A549 (cell line): ENCODE results near the gene NLRC3. TPM values are rescaled to one million over a fixed set of nuclear protein-coding genes. Genes with fewer than 3 reads are reported as not detected.

Experiments used
- ATAC-seq, 2 experiments: fragments of 200-7000 bp in 1 of 2; fragments of >200 bp in 1 of 2; cut with Nextera tagmentation in 1 of 2; cut with Tn5 transposase in 1 of 2; 3 replicates each; pipeline versions ENCODE4 v1.8.0 to v1.9.1; 2018 to 2020; ENCODE audit warnings: mild to moderate bottlenecking in 1 of 2, moderate library complexity in 1 of 2
- CTCF ChIA-PET: fragments of 300-600 bp; sonication (Branson Sonifier 250); formaldehyde crosslinking; extraction: SDS; loops from one replicate; lab custom pipeline; 2021; ENCODE audit warnings: antibody characterized with exemption, inconsistent platforms; lab: Yijun Ruan, JAX
- POLR2A ChIA-PET: fragments of 350-600 bp; formaldehyde crosslinking; extraction: SDS; loops from one replicate; lab custom pipeline; 2021; ENCODE audit warnings: antibody characterized with exemption, inconsistent platforms; lab: Yijun Ruan, JAX
- DNase-seq, 2 experiments: peaks; one replicate each; pipeline versions ENCODE4 v3.0.0 to v3.0.0-alpha.2; 2011 to 2016; ENCODE audit warnings: low read depth in 1 of 2, low spot score in 1 of 2
- FAIRE-seq: peaks from 2 replicates; lab custom pipeline; 2011; peaks lifted over from hg19 to GRCh38; lab: Jason Lieb, UNC
- H3K27ac ChIP-seq, 2 experiments: fragments of >200 bp; sonication (Bioruptor Twin); formaldehyde crosslinking; 3 replicates each; pipeline ENCODE4 v1.5.1; 2016 to 2017
- H3K4me1 ChIP-seq: fragments of >200 bp; sonication (Bioruptor Twin); formaldehyde crosslinking; 3 replicates; pipeline ENCODE4 v1.6.1; 2016
- H3K4me2 ChIP-seq: fragments of >200 bp; sonication (Bioruptor Twin); formaldehyde crosslinking; 3 replicates; pipeline ENCODE4 v1.6.1; 2016
- H3K4me3 ChIP-seq: fragments of >200 bp; sonication (Bioruptor Twin); formaldehyde crosslinking; 3 replicates; pipeline ENCODE4 v1.5.1; 2016
- H3K9me3 ChIP-seq: fragments of >200 bp; sonication (Bioruptor Twin); formaldehyde crosslinking; 3 replicates; pipeline ENCODE4 v1.6.1; 2016
- BHLHE40 ChIP-seq: IDR thresholded peaks from 2 replicates; pipeline ENCODE4 v1.6.1; 2012; ENCODE audit warnings: low read depth, low read length, inconsistent platforms
- CBX8 ChIP-seq: fragments of 200-600 bp; sonication (generic); IDR thresholded peaks from 2 replicates; pipeline ENCODE4 v1.6.1; 2016
- CEBPB ChIP-seq, 2 experiments: fragments of >200 bp in 1 of 2; sonication (Bioruptor Twin) in 1 of 2; formaldehyde crosslinking in 1 of 2; IDR thresholded peaks; 2 replicates each; pipeline ENCODE4 v1.6.1; 2012 to 2016
- CHD4 ChIP-seq: fragments of 200-600 bp; sonication (generic); IDR thresholded peaks from 2 replicates; pipeline ENCODE4 v1.6.1; 2016; ENCODE audit warnings: antibody characterized with exemption, mild to moderate bottlenecking, borderline replicate concordance
- E2F6 ChIP-seq: IDR thresholded peaks from 2 replicates; pipeline ENCODE4 v1.6.1; 2012; ENCODE audit warnings: low read depth, borderline replicate concordance
- EHMT2 ChIP-seq: fragments of 200-600 bp; sonication (generic); IDR thresholded peaks from 2 replicates; pipeline ENCODE4 v1.6.1; 2016; ENCODE audit warnings: antibody characterized with exemption, low read depth, mild to moderate bottlenecking, moderate library complexity
- EP300 ChIP-seq, 2 experiments: fragments of >200 bp; sonication (Bioruptor Twin); formaldehyde crosslinking; IDR thresholded peaks; 2 replicates in 1 of 2; 3 replicates in 1 of 2; pipeline ENCODE4 v1.6.1; 2016 to 2017
- FOSL2 ChIP-seq, 2 experiments: fragments of 450-650 bp in 1 of 2; fragments of >200 bp in 1 of 2; sonication (Bioruptor Twin) in 1 of 2; formaldehyde crosslinking; IDR thresholded peaks; 2 replicates each; pipeline versions ENCODE4 v1.5.0 to v1.6.1; 2016 to 2020; ENCODE audit warnings: mild to moderate bottlenecking in 1 of 2, moderate library complexity in 1 of 2
- HOXB5 ChIP-seq: fragments of 250-450 bp; sonication (Bioruptor Pico); IDR thresholded peaks from 2 replicates; pipeline ENCODE4 v1.5.0; 2020; ENCODE audit warnings: mild to moderate bottlenecking, moderate library complexity
- KDM5A ChIP-seq: fragments of 200-600 bp; sonication (generic); IDR thresholded peaks from 2 replicates; pipeline ENCODE4 v1.6.1; 2016; ENCODE audit warnings: antibody characterized with exemption, mild to moderate bottlenecking
- MAFK ChIP-seq: fragments of 450-650 bp; IDR thresholded peaks from 2 replicates; pipeline ENCODE4 v1.6.1; 2014; ENCODE audit not compliant: partially characterized antibody
- MAZ ChIP-seq: fragments of 150-350 bp; IDR thresholded peaks from 2 replicates; pipeline ENCODE4 v1.6.1; 2014; ENCODE audit warnings: antibody characterized with exemption, low read depth, low read length, borderline replicate concordance
- NPAS2 ChIP-seq: fragments of 250-450 bp; sonication (Bioruptor Pico); IDR thresholded peaks from 2 replicates; pipeline ENCODE4 v1.8.0; 2022; ENCODE audit warnings: mild to moderate bottlenecking, moderate library complexity, borderline replicate concordance
- PBX3 ChIP-seq: IDR thresholded peaks from 2 replicates; pipeline ENCODE4 v1.6.1; 2012
- RAD21 ChIP-seq, 2 experiments: fragments of >200 bp in 1 of 2; sonication (Bioruptor Twin) in 1 of 2; formaldehyde crosslinking in 1 of 2; IDR thresholded peaks in 1 of 2; conservative IDR thresholded peaks in 1 of 2; 2 replicates in 1 of 2; 3 replicates in 1 of 2; pipeline ENCODE4 v1.6.1; 2012 to 2018; ENCODE audit warnings: inconsistent platforms in 1 of 2
- SREBF2 ChIP-seq: fragments of 450-650 bp; IDR thresholded peaks from 2 replicates; pipeline ENCODE4 v1.6.1; 2014; ENCODE audit warnings: mild to moderate bottlenecking, moderate library complexity
- USF2 ChIP-seq: fragments of 450-650 bp; IDR thresholded peaks from 2 replicates; pipeline ENCODE4 v1.6.1; 2014; ENCODE audit warnings: antibody characterized with exemption
- WGBS: methylation state at CpG from one replicate; pipeline ENCODE4 v1.1.6; 2017; ENCODE audit errors: missing lambda C conversion rate; 5-methylcytosine and 5-hydroxymethylcytosine counted together
- polyA plus RNA-seq, 4 experiments: library from polyadenylated mRNA; depleted of rRNA in 3 of 4; stranded (reverse); fragments of >200 nt; fragmentation: RNase III in 1 of 4; extraction: RNeasy Plus Mini Kit Qiagen cat#74134 plus additional on column Dnase treatment in 1 of 4; gene quantifications; 2 replicates in 3 of 4; 3 replicates in 1 of 4; pipeline ENCODE4 v1.2.3, GENCODE V29; 2011 to 2017
- TF ChIP-seq, protein P1 (sequence below): fragments of 250-450 bp; sonication (Bioruptor Pico); IDR thresholded peaks from 2 replicates; pipeline ENCODE4 v1.5.0; 2021; ENCODE audit warnings: mild to moderate bottlenecking, moderate library complexity, borderline replicate concordance
- TF ChIP-seq, protein P2 (sequence below): fragments of >200 bp; sonication (Bioruptor Twin); formaldehyde crosslinking; IDR thresholded peaks from 3 replicates; pipeline ENCODE4 v1.5.1; 2016
- TF ChIP-seq, protein P3 (sequence below): fragments of 150-350 bp; IDR thresholded peaks from 2 replicates; pipeline ENCODE4 v1.6.1; 2014; ENCODE audit warnings: low read depth, mild to moderate bottlenecking, low read length

Gene NLRC3
- polyA plus RNA-seq, 2 of the 4 experiments (the other 2 are of a cell fraction) = 0.04 TPM; not detected in 1

- no peak for TF ChIP-seq EHMT2
- no peak for TF ChIP-seq USF2
- no peak for TF ChIP-seq PBX3
Observed at GRCh38 chr16:3509470-3509928, 67.7 kb downstream of the NLRC3 start (continued).

GRCh38 chr16:3508736-3509135 lies 68.5 kb downstream of the NLRC3 start:
- FAIRE-seq = no peak
- H3K4me3 ChIP-seq = no peak overlapping the region
- WGBS = 88% methylated on average over 7 of the region's 7 CpGs
- no peak for TF ChIP-seq PBX3
- TF ChIP-seq, protein P1, sequence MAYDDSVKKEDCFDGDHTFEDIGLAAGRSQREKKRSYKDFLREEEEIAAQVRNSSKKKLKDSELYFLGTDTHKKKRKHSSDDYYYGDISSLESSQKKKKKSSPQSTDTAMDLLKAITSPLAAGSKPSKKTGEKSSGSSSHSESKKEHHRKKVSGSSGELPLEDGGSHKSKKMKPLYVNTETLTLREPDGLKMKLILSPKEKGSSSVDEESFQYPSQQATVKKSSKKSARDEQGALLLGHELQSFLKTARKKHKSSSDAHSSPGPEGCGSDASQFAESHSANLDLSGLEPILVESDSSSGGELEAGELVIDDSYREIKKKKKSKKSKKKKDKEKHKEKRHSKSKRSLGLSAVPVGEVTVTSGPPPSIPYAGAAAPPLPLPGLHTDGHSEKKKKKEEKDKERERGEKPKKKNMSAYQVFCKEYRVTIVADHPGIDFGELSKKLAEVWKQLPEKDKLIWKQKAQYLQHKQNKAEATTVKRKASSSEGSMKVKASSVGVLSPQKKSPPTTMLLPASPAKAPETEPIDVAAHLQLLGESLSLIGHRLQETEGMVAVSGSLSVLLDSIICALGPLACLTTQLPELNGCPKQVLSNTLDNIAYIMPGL (CRISPR knock-in tag) = no peak
- no peak for TF ChIP-seq KDM5A
- TF ChIP-seq E2F6 = no peak
- no peak for TF ChIP-seq USF2
- no peak for TF ChIP-seq MAFK
- TF ChIP-seq BHLHE40 = no peak
- TF ChIP-seq, protein P2, sequence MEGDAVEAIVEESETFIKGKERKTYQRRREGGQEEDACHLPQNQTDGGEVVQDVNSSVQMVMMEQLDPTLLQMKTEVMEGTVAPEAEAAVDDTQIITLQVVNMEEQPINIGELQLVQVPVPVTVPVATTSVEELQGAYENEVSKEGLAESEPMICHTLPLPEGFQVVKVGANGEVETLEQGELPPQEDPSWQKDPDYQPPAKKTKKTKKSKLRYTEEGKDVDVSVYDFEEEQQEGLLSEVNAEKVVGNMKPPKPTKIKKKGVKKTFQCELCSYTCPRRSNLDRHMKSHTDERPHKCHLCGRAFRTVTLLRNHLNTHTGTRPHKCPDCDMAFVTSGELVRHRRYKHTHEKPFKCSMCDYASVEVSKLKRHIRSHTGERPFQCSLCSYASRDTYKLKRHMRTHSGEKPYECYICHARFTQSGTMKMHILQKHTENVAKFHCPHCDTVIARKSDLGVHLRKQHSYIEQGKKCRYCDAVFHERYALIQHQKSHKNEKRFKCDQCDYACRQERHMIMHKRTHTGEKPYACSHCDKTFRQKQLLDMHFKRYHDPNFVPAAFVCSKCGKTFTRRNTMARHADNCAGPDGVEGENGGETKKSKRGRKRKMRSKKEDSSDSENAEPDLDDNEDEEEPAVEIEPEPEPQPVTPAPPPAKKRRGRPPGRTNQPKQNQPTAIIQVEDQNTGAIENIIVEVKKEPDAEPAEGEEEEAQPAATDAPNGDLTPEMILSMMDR = no peak
- no peak for TF ChIP-seq CEBPB (IDR thresholded peaks at IDR 0.05)
- TF ChIP-seq, all 56 proteins: peak for 0
- ChIA-PET CTCF (no interaction called here), POLR2A (no interaction called here)
- no peak for ATAC-seq
- H3K27ac ChIP-seq = no peak overlapping the region
- H3K4me1 ChIP-seq = 0 out of 3 replicates have a peak, but pooled peaks cover under 1% of the 10 kb centered on the region
- no peaks in the 10 kb centered on the region for H3K9me3 ChIP-seq
- no peak for DNase-seq
- H3K4me2 ChIP-seq = no peak overlapping the region

DNA sequence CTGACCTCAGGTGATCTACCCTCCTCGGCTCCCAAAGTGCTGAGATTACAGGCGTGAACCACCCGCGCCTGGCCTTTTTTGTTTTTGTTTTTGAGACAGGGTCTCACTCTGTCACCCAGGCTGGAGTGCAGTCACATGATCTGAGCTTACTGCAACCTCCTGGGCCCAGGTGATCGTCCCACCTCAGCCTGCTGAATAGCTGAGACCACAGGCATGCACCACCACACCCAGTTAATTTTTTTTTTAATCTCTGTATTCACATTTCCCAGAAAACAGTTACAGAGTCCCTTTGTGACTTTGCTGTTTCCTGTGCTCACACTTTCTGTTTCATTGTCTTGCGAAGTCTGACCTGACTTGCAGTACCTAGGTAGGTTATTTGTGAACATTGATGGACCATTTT lies 73.7 kb downstream of the NLRC3 start:
- CTCF ChIA-PET = interaction anchor here (0.6 kb wide), 1 partner anchor 827 kb away, joined by 3 read pairs; no protein-coding TSS in a partner anchor
- no peaks in the 10 kb centered on the region for H3K9me3 ChIP-seq
- no peak overlapping the region for H3K4me3 ChIP-seq
- peaks cover 7% of the 10 kb centered on the region; the same call in 1 of the 3 replicates for H3K4me1 ChIP-seq
- TF ChIP-seq FOSL2 (IDR thresholded peaks at IDR 0.05) (no peak), FOSL2 (CRISPR knock-in tag; IDR thresholded peaks at IDR 0.05) (no peak), EP300 (IDR thresholded peaks at IDR 0.05) (no peak), NPAS2 (no peak), MAZ (no peak), KDM5A (no peak), CHD4 (no peak), HOXB5 (CRISPR knock-in tag) (no peak), SREBF2 (no peak), RAD21 (conservative IDR thresholded peaks at IDR 0.05 in 1 of 2, IDR thresholded peaks at IDR 0.05 in 1 of 2) (no peak), CBX8 (no peak)
- TF ChIP-seq, protein P3, sequence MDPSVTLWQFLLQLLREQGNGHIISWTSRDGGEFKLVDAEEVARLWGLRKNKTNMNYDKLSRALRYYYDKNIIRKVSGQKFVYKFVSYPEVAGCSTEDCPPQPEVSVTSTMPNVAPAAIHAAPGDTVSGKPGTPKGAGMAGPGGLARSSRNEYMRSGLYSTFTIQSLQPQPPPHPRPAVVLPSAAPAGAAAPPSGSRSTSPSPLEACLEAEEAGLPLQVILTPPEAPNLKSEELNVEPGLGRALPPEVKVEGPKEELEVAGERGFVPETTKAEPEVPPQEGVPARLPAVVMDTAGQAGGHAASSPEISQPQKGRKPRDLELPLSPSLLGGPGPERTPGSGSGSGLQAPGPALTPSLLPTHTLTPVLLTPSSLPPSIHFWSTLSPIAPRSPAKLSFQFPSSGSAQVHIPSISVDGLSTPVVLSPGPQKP = no peak
- TF ChIP-seq, all 56 proteins: peak for 0
- POLR2A ChIA-PET = no interaction called here
- ATAC-seq (no peak), FAIRE-seq (no peak), DNase-seq (no peak)
- H3K27ac ChIP-seq = no peak overlapping the region
- 87% methylated on average over 6 of the region's 6 CpGs for WGBS
- H3K4me2 ChIP-seq = no peak overlapping the region
